Dendritic cell treated with granulocyte-macrophage colony-stimulating factor and Interleukin-4, amounts not matched to agents 40 ng/mL and 50 ng/mL, for 4 days (primary cell): ENCODE results near the gene SHISA5.
"Not testable (repeated sequence)": the region's sequence is repeated elsewhere in the genome, so short reads cannot be mapped to it uniquely, and the experiment has no call there.

Source experiments
- H3K27ac Mint-ChIP-seq: one replicate; pipeline ENCODE4 v1.8.0; 2022; ENCODE audit warnings: mild to moderate bottlenecking, mixed read lengths
- H3K27me3 Mint-ChIP-seq: one replicate; pipeline ENCODE4 v1.8.0; 2022; ENCODE audit warnings: mild to moderate bottlenecking, mixed read lengths
- H3K36me3 Mint-ChIP-seq: one replicate; pipeline ENCODE4 v1.8.0; 2022; ENCODE audit warnings: low read depth, mixed read lengths
- H3K4me1 Mint-ChIP-seq: one replicate; pipeline ENCODE4 v1.8.0; 2022; ENCODE audit warnings: low read depth, mixed read lengths
- H3K4me3 Mint-ChIP-seq: one replicate; pipeline ENCODE4 v1.8.0; 2022; ENCODE audit warnings: mild to moderate bottlenecking, moderate library complexity, mixed read lengths
- H3K9me3 Mint-ChIP-seq: one replicate; pipeline ENCODE4 v1.8.0; 2022; ENCODE audit warnings: mixed read lengths
- intact Hi-C: fragments of 100-400 bp; cut with micrococcal nuclease; formaldehyde crosslinking; loops from one replicate; pipeline ENCODE4 v1.15.0; 2022

The SHISA5 gene

GRCh38 chr3:48507256-48508061, 3.5 kb upstream of the SHISA5 start:
- intact Hi-C loops = no loop called here
- H3K9me3 Mint-ChIP-seq = no peaks in the 10 kb centered on the region
- H3K4me1 Mint-ChIP-seq = peaks cover 52% of the 10 kb centered on the region
- no peaks in the 10 kb centered on the region for H3K36me3 Mint-ChIP-seq
- H3K27ac Mint-ChIP-seq = no peak overlapping the region
- H3K4me3 Mint-ChIP-seq = no peak overlapping the region
- peaks cover 2% of the 10 kb centered on the region for H3K27me3 Mint-ChIP-seq

GRCh38 chr3:48505968-48506504, 2.1 kb upstream of the SHISA5 start:
- Mint-ChIP-seq H3K4me3 (no peak overlapping the region), H3K36me3 (peaks cover 3% of the 10 kb centered on the region), H3K27me3 (peaks cover 2% of the 10 kb centered on the region), H3K4me1 (peaks cover 61% of the 10 kb centered on the region), H3K9me3 (no peaks in the 10 kb centered on the region), H3K27ac (no peak overlapping the region)
- intact Hi-C loops = no loop called here

GRCh38 chr3:48505146-48505545, 1.2 kb upstream of the SHISA5 start:
- H3K36me3 Mint-ChIP-seq = peaks cover 7% of the 10 kb centered on the region
- no peak overlapping the region for H3K27ac Mint-ChIP-seq
- no peak overlapping the region for H3K4me3 Mint-ChIP-seq
- intact Hi-C loops = no loop called here
- H3K27me3 Mint-ChIP-seq = peaks cover 2% of the 10 kb centered on the region
- peaks cover 65% of the 10 kb centered on the region for H3K4me1 Mint-ChIP-seq
- no peaks in the 10 kb centered on the region for H3K9me3 Mint-ChIP-seq

GRCh38 chr3:48503401-48504050, 448 bp downstream of the SHISA5 start:
- peaks cover 65% of the 10 kb centered on the region for H3K4me1 Mint-ChIP-seq
- peaks cover 2% of the 10 kb centered on the region for H3K27me3 Mint-ChIP-seq
- H3K36me3 Mint-ChIP-seq = peaks cover 18% of the 10 kb centered on the region
- intact Hi-C loops = no loop called here
- H3K27ac Mint-ChIP-seq = peak overlapping the region; percentile 82
- peak overlapping the region; percentile 79 for H3K4me3 Mint-ChIP-seq
- H3K9me3 Mint-ChIP-seq = peaks cover 2% of the 10 kb centered on the region

- H3K27me3 Mint-ChIP-seq = peaks cover 2% of the 10 kb centered on the region
- H3K4me1 Mint-ChIP-seq = peaks cover 62% of the 10 kb centered on the region
- H3K9me3 Mint-ChIP-seq = peaks cover 10% of the 10 kb centered on the region
- intact Hi-C loops = no loop called here
- no peak overlapping the region for H3K4me3 Mint-ChIP-seq
- H3K27ac Mint-ChIP-seq = peak overlapping the region; percentile 82
- H3K36me3 Mint-ChIP-seq = peaks cover 25% of the 10 kb centered on the region
Measured at GRCh38 chr3:48502728-48503168, 1.2 kb downstream of the SHISA5 start.

GRCh38 chr3:48502121-48502520, 1.9 kb downstream of the SHISA5 start:
- Mint-ChIP-seq H3K4me3 (no peak overlapping the region), H3K4me1 (peaks cover 56% of the 10 kb centered on the region), H3K9me3 (peaks cover 10% of the 10 kb centered on the region), H3K27me3 (peaks cover 2% of the 10 kb centered on the region), H3K27ac (no peak overlapping the region), H3K36me3 (peaks cover 31% of the 10 kb centered on the region)
- intact Hi-C loops = no loop called here

GRCh38 chr3:48501196-48501595, 2.8 kb downstream of the SHISA5 start:
- no peak overlapping the region for H3K4me3 Mint-ChIP-seq
- H3K4me1 Mint-ChIP-seq = peaks cover 48% of the 10 kb centered on the region
- no peaks in the 10 kb centered on the region for H3K27me3 Mint-ChIP-seq
- H3K36me3 Mint-ChIP-seq = peaks cover 31% of the 10 kb centered on the region
- intact Hi-C loops = no loop called here
- peaks cover 10% of the 10 kb centered on the region for H3K9me3 Mint-ChIP-seq
- H3K27ac Mint-ChIP-seq = no peak overlapping the region

- Mint-ChIP-seq H3K36me3 (peaks cover 31% of the 10 kb centered on the region), H3K9me3 (peaks cover 10% of the 10 kb centered on the region), H3K4me3 (no peak overlapping the region), H3K4me1 (peaks cover 44% of the 10 kb centered on the region), H3K27ac (no peak overlapping the region), H3K27me3 (no peaks in the 10 kb centered on the region)
- intact Hi-C loops = no loop called here
Measured at GRCh38 chr3:48500656-48501055, 3.3 kb downstream of the SHISA5 start.

GRCh38 chr3:48493203-48493501, 10.8 kb downstream of the SHISA5 start:
- Mint-ChIP-seq H3K27ac (no peak overlapping the region), H3K27me3 (no peaks in the 10 kb centered on the region), H3K4me3 (no peak overlapping the region), H3K36me3 (peaks cover 17% of the 10 kb centered on the region), H3K9me3 (peaks cover 5% of the 10 kb centered on the region), H3K4me1 (peaks cover 9% of the 10 kb centered on the region)
- intact Hi-C loops = no loop called here

- intact Hi-C loops = no loop called here
- Mint-ChIP-seq H3K4me1 (peaks cover 9% of the 10 kb centered on the region), H3K27me3 (no peaks in the 10 kb centered on the region), H3K4me3 (no peak overlapping the region), H3K36me3 (peaks cover 11% of the 10 kb centered on the region), H3K27ac (no peak overlapping the region), H3K9me3 (no peaks in the 10 kb centered on the region)
Measured at GRCh38 chr3:48492461-48493202, 11.3 kb downstream of the SHISA5 start.

GRCh38 chr3:48486952-48487351, 17.0 kb downstream of the SHISA5 start:
- Mint-ChIP-seq H3K36me3 (peaks cover 2% of the 10 kb centered on the region), H3K27me3 (no peaks in the 10 kb centered on the region), H3K4me1 (no peaks in the 10 kb centered on the region), H3K9me3 (no peaks in the 10 kb centered on the region), H3K4me3 (no peak overlapping the region), H3K27ac (no peak overlapping the region)
- intact Hi-C loops = no loop called here

- Mint-ChIP-seq H3K4me1 (peaks cover 12% of the 10 kb centered on the region), H3K36me3 (peaks cover 16% of the 10 kb centered on the region)
- H3K4me3 Mint-ChIP-seq, intact Hi-C loops, H3K27ac Mint-ChIP-seq, H3K27me3 Mint-ChIP-seq, H3K9me3 Mint-ChIP-seq: not testable (repeated sequence)
Measured at GRCh38 chr3:48482822-48483221, 21.2 kb downstream of the SHISA5 start.

- Mint-ChIP-seq H3K4me1 (peaks cover 17% of the 10 kb centered on the region), H3K36me3 (peaks cover 19% of the 10 kb centered on the region)
- H3K27me3 Mint-ChIP-seq, intact Hi-C loops, H3K4me3 Mint-ChIP-seq, H3K9me3 Mint-ChIP-seq, H3K27ac Mint-ChIP-seq: not testable (repeated sequence)
Measured at GRCh38 chr3:48480891-48481290, 23.1 kb downstream of the SHISA5 start.
